Measurements from ENCODE around the gene IDH3G.

DNA sequence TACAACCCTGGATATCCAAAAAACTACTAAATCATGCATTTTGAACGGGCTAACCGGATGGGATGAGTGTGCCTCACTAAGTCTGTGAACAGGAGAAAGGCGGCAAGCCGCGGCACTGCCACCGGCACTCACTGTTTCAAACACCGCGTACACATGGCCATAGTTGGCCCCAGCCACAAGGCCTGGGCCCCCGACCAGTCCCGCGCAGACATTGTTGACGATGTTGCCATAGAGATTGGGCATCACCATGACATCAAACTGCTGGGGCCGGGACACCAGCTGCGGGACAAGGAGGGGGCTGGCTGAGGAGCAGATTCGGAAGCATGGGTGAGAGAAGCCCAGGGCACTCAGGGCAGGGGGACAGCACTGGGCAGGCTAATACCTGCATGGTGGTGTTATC lies 7.5 kb downstream of the IDH3G start:
- TF ChIP-seq, protein P1, sequence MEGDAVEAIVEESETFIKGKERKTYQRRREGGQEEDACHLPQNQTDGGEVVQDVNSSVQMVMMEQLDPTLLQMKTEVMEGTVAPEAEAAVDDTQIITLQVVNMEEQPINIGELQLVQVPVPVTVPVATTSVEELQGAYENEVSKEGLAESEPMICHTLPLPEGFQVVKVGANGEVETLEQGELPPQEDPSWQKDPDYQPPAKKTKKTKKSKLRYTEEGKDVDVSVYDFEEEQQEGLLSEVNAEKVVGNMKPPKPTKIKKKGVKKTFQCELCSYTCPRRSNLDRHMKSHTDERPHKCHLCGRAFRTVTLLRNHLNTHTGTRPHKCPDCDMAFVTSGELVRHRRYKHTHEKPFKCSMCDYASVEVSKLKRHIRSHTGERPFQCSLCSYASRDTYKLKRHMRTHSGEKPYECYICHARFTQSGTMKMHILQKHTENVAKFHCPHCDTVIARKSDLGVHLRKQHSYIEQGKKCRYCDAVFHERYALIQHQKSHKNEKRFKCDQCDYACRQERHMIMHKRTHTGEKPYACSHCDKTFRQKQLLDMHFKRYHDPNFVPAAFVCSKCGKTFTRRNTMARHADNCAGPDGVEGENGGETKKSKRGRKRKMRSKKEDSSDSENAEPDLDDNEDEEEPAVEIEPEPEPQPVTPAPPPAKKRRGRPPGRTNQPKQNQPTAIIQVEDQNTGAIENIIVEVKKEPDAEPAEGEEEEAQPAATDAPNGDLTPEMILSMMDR (IDR thresholded peaks at IDR 0.05): no peak
- no peak for TF ChIP-seq POLR2A (IDR thresholded peaks at IDR 0.05)

Measured in uterus (tissue), 2 donors.